Endothelial cell of umbilical vein (primary cell): ENCODE results near the gene SLC34A2. TPM values are rescaled to one million over a fixed set of nuclear protein-coding genes. Genes with fewer than 3 reads are reported as not detected.

Experiments
- Bru-seq: library from RNA; stranded (reverse); fragments of 400-500 nt; gene quantifications from one replicate; lab custom pipeline; 2021; lab: Mats Ljungman, UMichigan
- BruChase-seq, 2 experiments: library from RNA; stranded (reverse); fragments of 400-500 nt; gene quantifications; one replicate each; lab custom pipeline; 2021; lab: Mats Ljungman, UMichigan
- BruUV-seq: library from RNA; stranded (reverse); fragments of 400-500 nt; replicated peaks from 2 replicates; lab custom pipeline; 2021; lab: Mats Ljungman, UMichigan
- CTCF ChIA-PET: fragments of 300-600, 350-600 bp; sonication (Branson Sonifier 250); formaldehyde crosslinking; loops from one replicate; lab custom pipeline; 2021; ENCODE audit warnings: antibody characterized with exemption, inconsistent platforms; lab: Charles Lee
- POLR2A ChIA-PET: fragments of 300-600, 350-600 bp; sonication (Branson Sonifier 250); formaldehyde crosslinking; loops from one replicate; lab custom pipeline; 2021; ENCODE audit warnings: antibody characterized with exemption, inconsistent platforms; lab: Charles Lee
- DNase-seq: peaks from one replicate; pipeline ENCODE4 v3.0.0-alpha.2; 2011; ENCODE audit warnings: low read depth, low spot score
- FAIRE-seq: peaks from 2 replicates; lab custom pipeline; 2011; peaks lifted over from hg19 to GRCh38; lab: Jason Lieb, UNC
- H2AFZ ChIP-seq: 2 replicates; pipeline ENCODE4 v1.6.0; 2012; ENCODE audit warnings: low read depth, low read length, control low read depth, inconsistent platforms
- H3K27ac ChIP-seq: 2 replicates; pipeline ENCODE4 v1.5.1; 2011; ENCODE audit warnings: low read depth, mild to moderate bottlenecking, control low read depth, low read length, moderate library complexity; ENCODE audit not compliant: insufficient read depth
- H3K27me3 ChIP-seq, 2 experiments: 2 replicates each; pipeline versions ENCODE4 v1.6.0 to v1.6.1; 2011; ENCODE audit warnings: low read length in 2 of 2, mixed read lengths in 1 of 2; ENCODE audit not compliant: control insufficient read depth in 2 of 2, insufficient read depth in 2 of 2
- H3K36me3 ChIP-seq, 2 experiments: 2 replicates in 1 of 2; 3 replicates in 1 of 2; pipeline ENCODE4 v1.5.1; 2011; ENCODE audit warnings: low read length in 2 of 2, mild to moderate bottlenecking in 1 of 2, moderate library complexity in 1 of 2; ENCODE audit not compliant: control insufficient read depth in 2 of 2, insufficient read depth in 2 of 2; ENCODE audit errors: extremely low read depth in 1 of 2
- H3K4me1 ChIP-seq: 3 replicates; pipeline ENCODE4 v1.5.1; 2011; ENCODE audit warnings: mild to moderate bottlenecking, low read length; ENCODE audit not compliant: control insufficient read depth, insufficient read depth; ENCODE audit errors: extremely low read depth
- H3K4me2 ChIP-seq: 2 replicates; pipeline ENCODE4 v1.6.1; 2011; ENCODE audit warnings: low read length, control low read depth, mixed read lengths; ENCODE audit not compliant: insufficient read depth
- H3K4me3 ChIP-seq, 3 experiments: fragments of 200-600 bp in 1 of 3; sonication (generic), shearing (Covaris generic) in 1 of 3; replicated peaks in 1 of 3; 2 replicates each; pipeline ENCODE4 v1.5.1; 2011 to 2016; ENCODE audit warnings: control low read depth in 3 of 3, low read length in 3 of 3, mild to moderate bottlenecking in 2 of 3, inconsistent platforms in 1 of 3, low read depth in 1 of 3, moderate library complexity in 1 of 3; ENCODE audit not compliant: insufficient read depth in 1 of 3
- H3K79me2 ChIP-seq: 2 replicates; pipeline ENCODE4 v1.6.0; 2012; ENCODE audit warnings: low read length, inconsistent platforms; ENCODE audit not compliant: control insufficient read depth, insufficient read depth
- H3K9ac ChIP-seq: replicated peaks from 2 replicates; pipeline ENCODE3; 2011; ENCODE audit warnings: low read length, control low read depth; ENCODE audit not compliant: insufficient read depth; ENCODE audit errors: extremely low read depth
- H3K9me1 ChIP-seq: replicated peaks from 3 replicates; pipeline ENCODE4 v1.6.0; 2011; ENCODE audit warnings: mild to moderate bottlenecking, low read length; ENCODE audit not compliant: control insufficient read depth, insufficient read depth; ENCODE audit errors: extremely low read depth
- H3K9me3 ChIP-seq: replicated peaks from 2 replicates; pipeline ENCODE4 v1.5.1; 2012; ENCODE audit warnings: low read length, inconsistent platforms; ENCODE audit not compliant: control insufficient read depth, insufficient read depth
- H4K20me1 ChIP-seq: replicated peaks from 2 replicates; pipeline ENCODE3; 2011; ENCODE audit warnings: mild to moderate bottlenecking, low read length; ENCODE audit not compliant: control insufficient read depth, insufficient read depth; ENCODE audit errors: extremely low read depth
- EZH2 ChIP-seq: IDR thresholded peaks from 2 replicates; pipeline ENCODE4 v1.6.1; 2012; ENCODE audit warnings: borderline replicate concordance, low read depth, mild to moderate bottlenecking, moderate library complexity, low read length, inconsistent platforms; ENCODE audit not compliant: severe bottlenecking
- FOS ChIP-seq: IDR thresholded peaks from 2 replicates; pipeline ENCODE4 v1.6.1; 2011; ENCODE audit warnings: mild to moderate bottlenecking, low read length, moderate library complexity, borderline replicate concordance; ENCODE audit not compliant: insufficient read depth
- JUN ChIP-seq: IDR thresholded peaks from 2 replicates; pipeline ENCODE4 v1.6.1; 2011; ENCODE audit warnings: borderline replicate concordance, low read depth; ENCODE audit not compliant: insufficient read length, insufficient read depth
- MYC ChIP-seq: IDR thresholded peaks from one replicate; pipeline ENCODE4 v1.6.1; 2011; ENCODE audit warnings: mild to moderate bottlenecking, low read depth, low read length
- POLR2AphosphoS5 ChIP-seq: IDR thresholded peaks from 2 replicates; pipeline ENCODE4 v1.6.1; 2012; ENCODE audit warnings: low read depth, mild to moderate bottlenecking, control low read depth, low read length, moderate library complexity; ENCODE audit not compliant: insufficient read depth
- dilution Hi-C: fragments of 300-500 bp; cut with MboI; formaldehyde crosslinking; loops from one replicate; pipeline ENCODE4 v1.15.0; 2019; ENCODE audit warnings: low sequenced_read_pairs; ENCODE audit not compliant: extremely low pct_ligation_motif_present
- intact Hi-C: fragments of 100-400 bp; cut with micrococcal nuclease; formaldehyde crosslinking; loops from one replicate; pipeline ENCODE4 v1.10.0; 2022
- long read RNA-seq: library from polyadenylated mRNA; stranded (forward); transcript quantifications from one replicate; pipeline ENCODE4 v2.0.0, GENCODE V29; 2021
- polyA minus RNA-seq, 3 experiments: library from RNA; depleted of rRNA, polyadenylated mRNA; stranded (reverse); fragments of >200 nt; gene quantifications; 1 replicate in 1 of 3; 2 replicates in 2 of 3; pipeline ENCODE4 v1.2.3, GENCODE V29; 2011
- polyA plus RNA-seq, 4 experiments: library from polyadenylated mRNA; depleted of rRNA in 3 of 4; stranded (reverse) in 3 of 4; unstranded in 1 of 4; fragments of >200 nt; gene quantifications; 2 replicates each; pipeline versions ENCODE4 v1.2.1 to v1.2.3, GENCODE V29; 2011 to 2012; ENCODE audit warnings: missing spikeins in 1 of 4
- total RNA-seq: library from RNA; stranded (reverse); gene quantifications from 2 replicates; pipeline ENCODE4 v1.2.3, GENCODE V29; 2021
- TF ChIP-seq, protein P1 (sequence below), 2 donors: IDR thresholded peaks; 1 replicate in 1 of 2; 2 replicates in 1 of 2; pipeline ENCODE4 v1.5.1; 2011; ENCODE audit warnings: low read length in 2 of 2, mild to moderate bottlenecking in 2 of 2, moderate library complexity in 2 of 2, control low read depth in 1 of 2, inconsistent platforms in 1 of 2, low read depth in 1 of 2; ENCODE audit not compliant: insufficient read depth in 1 of 2; ENCODE audit errors: extremely low read depth in 1 of 2
- TF ChIP-seq, protein P2 (sequence below): IDR thresholded peaks from 2 replicates; pipeline ENCODE4 v1.6.1; 2011; ENCODE audit not compliant: insufficient read depth, insufficient read length

The SLC34A2 gene, protein sequence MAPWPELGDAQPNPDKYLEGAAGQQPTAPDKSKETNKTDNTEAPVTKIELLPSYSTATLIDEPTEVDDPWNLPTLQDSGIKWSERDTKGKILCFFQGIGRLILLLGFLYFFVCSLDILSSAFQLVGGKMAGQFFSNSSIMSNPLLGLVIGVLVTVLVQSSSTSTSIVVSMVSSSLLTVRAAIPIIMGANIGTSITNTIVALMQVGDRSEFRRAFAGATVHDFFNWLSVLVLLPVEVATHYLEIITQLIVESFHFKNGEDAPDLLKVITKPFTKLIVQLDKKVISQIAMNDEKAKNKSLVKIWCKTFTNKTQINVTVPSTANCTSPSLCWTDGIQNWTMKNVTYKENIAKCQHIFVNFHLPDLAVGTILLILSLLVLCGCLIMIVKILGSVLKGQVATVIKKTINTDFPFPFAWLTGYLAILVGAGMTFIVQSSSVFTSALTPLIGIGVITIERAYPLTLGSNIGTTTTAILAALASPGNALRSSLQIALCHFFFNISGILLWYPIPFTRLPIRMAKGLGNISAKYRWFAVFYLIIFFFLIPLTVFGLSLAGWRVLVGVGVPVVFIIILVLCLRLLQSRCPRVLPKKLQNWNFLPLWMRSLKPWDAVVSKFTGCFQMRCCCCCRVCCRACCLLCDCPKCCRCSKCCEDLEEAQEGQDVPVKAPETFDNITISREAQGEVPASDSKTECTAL
- total RNA-seq, result not detected in 2 replicates
- not detected in 2 replicates for polyA plus RNA-seq
- not detected in 2 replicates for polyA plus RNA-seq (2011; cell fraction: cytosol; rRNA removed)
- not detected in 2 replicates for polyA plus RNA-seq (2011; cell fraction: nucleus; rRNA removed)
- polyA plus RNA-seq (2012), result not detected in 2 replicates
- polyA minus RNA-seq, result not detected in 2 replicates
- not detected for polyA minus RNA-seq (2011; cell fraction: cytosol; rRNA and poly(A)+ RNA removed)
- not detected in 2 replicates for polyA minus RNA-seq (2011; cell fraction: nucleus; rRNA and poly(A)+ RNA removed)
- not detected for Bru-seq, nascent RNA
- percentile 8 among the genes with signal in this experiment for BruChase-seq, experiment 1, labeled RNA remaining after a 6-hour chase
- not detected for BruChase-seq, experiment 2, labeled RNA remaining after a 2-hour chase
- long read RNA-seq, result 0 reads

DNA sequence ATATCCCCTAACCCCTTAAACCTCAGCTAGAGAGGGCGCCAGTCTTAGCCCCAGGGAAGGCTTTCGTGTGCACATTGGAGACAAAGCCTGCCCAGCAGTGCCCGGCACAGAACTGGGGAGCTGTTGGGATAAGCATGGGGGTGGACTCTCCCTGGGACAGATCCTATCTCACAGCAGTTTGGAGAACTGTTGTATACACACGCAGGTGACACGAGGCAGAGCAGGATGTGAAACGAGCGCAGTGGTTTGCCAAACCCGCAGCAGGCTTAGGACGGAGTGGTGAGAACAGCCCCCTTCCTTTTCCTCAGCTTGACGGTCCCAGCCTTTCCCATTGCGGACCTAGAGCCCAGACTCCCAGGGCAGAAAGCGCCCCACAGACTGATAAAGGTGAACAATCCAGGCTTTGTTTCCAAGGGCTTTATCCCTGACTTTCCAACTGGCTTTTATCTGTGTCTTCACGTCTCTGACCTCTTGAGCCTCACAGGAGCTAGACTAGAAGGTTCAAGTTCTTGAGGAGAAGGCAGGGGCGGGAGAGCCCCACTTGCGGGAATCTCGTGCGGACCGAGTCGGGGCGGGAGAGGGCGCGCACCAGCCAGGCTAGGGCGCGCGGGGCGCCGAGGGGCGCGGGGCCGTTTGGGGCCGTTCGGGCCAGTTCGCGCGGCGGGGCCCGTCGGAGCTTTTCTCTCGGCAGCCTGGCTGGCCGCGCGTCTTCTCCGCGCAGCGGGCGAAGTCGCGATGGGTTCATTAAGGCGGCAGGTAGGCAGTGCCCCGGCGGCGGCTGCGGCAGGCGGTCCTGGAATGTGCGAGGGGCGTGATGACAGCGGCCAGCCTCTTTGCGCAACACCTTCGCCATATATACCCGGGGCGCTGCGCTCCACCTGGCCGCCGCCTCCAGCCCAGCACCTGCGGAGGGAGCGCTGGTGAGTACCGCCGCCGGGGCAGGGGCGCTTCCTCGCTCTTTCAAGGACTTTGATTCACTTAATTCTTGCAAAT lies at the start of gene SLC34A2:
TSS of gene SLC34A2 (plus strand) at position 881 of the 993 bp plus-strand sequence. CDS start 6,650 bp downstream, outside the sequence.
- Histone ChIP-seq H3K9me3 (no peaks in the 10 kb centered on the region), H3K9me1 (no peaks in the 10 kb centered on the region), H3K27ac (no peak within 1 kb of the TSS), H2AFZ (no peak within 1 kb of the TSS), H3K27me3 (peaks cover 29 to 33% of the 10 kb centered on the region in 2 experiments), H3K79me2 (no peaks in the 10 kb centered on the region), H3K4me2 (no peak within 1 kb of the TSS), H3K9ac (no peak within 1 kb of the TSS), H3K4me3 (no peak within 1 kb of the TSS), H3K4me1 (no peaks in the 10 kb centered on the region), H3K36me3 (no peaks in the 10 kb centered on the region), H4K20me1 (no peaks in the 10 kb centered on the region)
- CTCF ChIA-PET, result interaction anchor here (0.9 to 1.4 kb wide), 2 partner anchors 13 to 214 kb away, joined by 3 to 4 read pairs; no protein-coding TSS in a partner anchor
- TF ChIP-seq, protein P1, sequence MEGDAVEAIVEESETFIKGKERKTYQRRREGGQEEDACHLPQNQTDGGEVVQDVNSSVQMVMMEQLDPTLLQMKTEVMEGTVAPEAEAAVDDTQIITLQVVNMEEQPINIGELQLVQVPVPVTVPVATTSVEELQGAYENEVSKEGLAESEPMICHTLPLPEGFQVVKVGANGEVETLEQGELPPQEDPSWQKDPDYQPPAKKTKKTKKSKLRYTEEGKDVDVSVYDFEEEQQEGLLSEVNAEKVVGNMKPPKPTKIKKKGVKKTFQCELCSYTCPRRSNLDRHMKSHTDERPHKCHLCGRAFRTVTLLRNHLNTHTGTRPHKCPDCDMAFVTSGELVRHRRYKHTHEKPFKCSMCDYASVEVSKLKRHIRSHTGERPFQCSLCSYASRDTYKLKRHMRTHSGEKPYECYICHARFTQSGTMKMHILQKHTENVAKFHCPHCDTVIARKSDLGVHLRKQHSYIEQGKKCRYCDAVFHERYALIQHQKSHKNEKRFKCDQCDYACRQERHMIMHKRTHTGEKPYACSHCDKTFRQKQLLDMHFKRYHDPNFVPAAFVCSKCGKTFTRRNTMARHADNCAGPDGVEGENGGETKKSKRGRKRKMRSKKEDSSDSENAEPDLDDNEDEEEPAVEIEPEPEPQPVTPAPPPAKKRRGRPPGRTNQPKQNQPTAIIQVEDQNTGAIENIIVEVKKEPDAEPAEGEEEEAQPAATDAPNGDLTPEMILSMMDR (IDR thresholded peaks at IDR 0.05; ENCODE audit: extremely low read depth in 1 of 2, insufficient read depth in 1 of 2, low read depth in 1 of 2, low read length in 2 of 2), result no peak
- TF ChIP-seq FOS, result no peak
- TF ChIP-seq, protein P2, sequence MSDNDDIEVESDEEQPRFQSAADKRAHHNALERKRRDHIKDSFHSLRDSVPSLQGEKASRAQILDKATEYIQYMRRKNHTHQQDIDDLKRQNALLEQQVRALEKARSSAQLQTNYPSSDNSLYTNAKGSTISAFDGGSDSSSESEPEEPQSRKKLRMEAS, result no peak
- peak; percentile 56 for TF ChIP-seq EZH2
- no peak for TF ChIP-seq POLR2AphosphoS5
- TF ChIP-seq JUN, result no peak
- TF ChIP-seq MYC, result no peak
- no TSS peak for BruUV-seq
- intact Hi-C loops (no loop called here), dilution Hi-C loops (no loop called here)
- FAIRE-seq (no peak), DNase-seq (no peak)
- POLR2A ChIA-PET, result interaction anchor here (0.6 kb wide), 1 partner anchor 28 kb away, joined by 3 read pairs; no protein-coding TSS in a partner anchor
